ENCODE measurements around the gene PGM5. TPM values are rescaled to one million over a fixed set of nuclear protein-coding genes. Genes with fewer than 3 reads are reported as not detected.

PGM5 gene
- total and polyA plus RNA-seq, 2 donors (not counting 3 experiments of a cell fraction or from before 2014, with no cell fraction given), result 0.14 to 1.9 TPM

DNA sequence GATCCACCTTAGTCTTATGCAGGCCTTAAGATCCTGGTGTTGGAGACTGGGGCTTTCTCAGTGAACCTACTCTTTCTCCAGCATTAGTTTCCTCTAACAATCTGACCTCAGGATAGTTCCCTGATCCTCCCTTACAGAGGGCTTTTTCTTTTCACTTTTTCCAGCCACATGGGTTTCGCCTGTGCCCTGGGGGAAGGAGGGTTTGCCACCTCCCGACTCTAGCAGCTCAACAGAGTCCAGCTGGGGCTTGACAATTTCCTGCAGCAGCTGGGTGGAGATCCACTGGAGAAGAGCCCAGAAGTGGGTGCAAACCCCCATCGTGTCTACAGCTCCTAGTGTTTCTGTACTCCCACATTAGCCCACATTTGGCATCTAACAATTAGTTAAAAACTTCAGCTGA lies 191.8 kb downstream of the PGM5 start:
- DNase-seq (ENCODE audit: low read depth, low spot score), result no peak
- Histone ChIP-seq H3K36me3 (ENCODE audit: control insufficient read depth in 2 of 2, extremely low read depth in 1 of 2, insufficient read depth in 2 of 2, low read length in 2 of 2) (no peaks in the 10 kb centered on the region), H3K27ac (ENCODE audit: insufficient read depth, low read depth, low read length) (no peak overlapping the region), H3K9me1 (replicated peaks; ENCODE audit: control insufficient read depth, extremely low read depth, insufficient read depth, low read length) (no peaks in the 10 kb centered on the region), H3K9me3 (replicated peaks; ENCODE audit: control insufficient read depth, insufficient read depth, low read length) (no peaks in the 10 kb centered on the region), H3K4me3 (replicated peaks in 1 of 3; ENCODE audit: insufficient read depth in 1 of 3, low read depth in 1 of 3, low read length in 3 of 3) (no peak overlapping the region), H4K20me1 (replicated peaks; ENCODE audit: control insufficient read depth, extremely low read depth, insufficient read depth, low read length) (no peaks in the 10 kb centered on the region), H3K4me2 (ENCODE audit: insufficient read depth, low read length) (no peak overlapping the region), H3K27me3 (ENCODE audit: control insufficient read depth in 2 of 2, insufficient read depth in 2 of 2, low read length in 2 of 2) (no peaks in the 10 kb centered on the region), H3K9ac (replicated peaks; ENCODE audit: extremely low read depth, insufficient read depth, low read length) (no peak overlapping the region), H2AFZ (ENCODE audit: low read depth, low read length) (no peak overlapping the region), H3K4me1 (ENCODE audit: control insufficient read depth, extremely low read depth, insufficient read depth, low read length) (no peaks in the 10 kb centered on the region), H3K79me2 (ENCODE audit: control insufficient read depth, insufficient read depth, low read length) (no peaks in the 10 kb centered on the region)
- CTCF ChIA-PET, result no interaction called here
- intact Hi-C loops (cut with micrococcal nuclease) (no loop called here), dilution Hi-C loops (cut with MboI; ENCODE audit: extremely low pct_ligation_motif_present, low sequenced_read_pairs) (no loop called here)
- no TSS peak for BruUV-seq (replicated peaks)
- POLR2A ChIA-PET, result no interaction called here
- no peak for TF ChIP-seq GATA2 (IDR thresholded peaks at IDR 0.05; ENCODE audit: insufficient read depth, insufficient read length, low read depth, low read length)
- TF ChIP-seq FOS (IDR thresholded peaks at IDR 0.05; ENCODE audit: borderline replicate concordance, insufficient read depth, low read length), result no peak
- TF ChIP-seq, protein P1, sequence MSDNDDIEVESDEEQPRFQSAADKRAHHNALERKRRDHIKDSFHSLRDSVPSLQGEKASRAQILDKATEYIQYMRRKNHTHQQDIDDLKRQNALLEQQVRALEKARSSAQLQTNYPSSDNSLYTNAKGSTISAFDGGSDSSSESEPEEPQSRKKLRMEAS (IDR thresholded peaks at IDR 0.05; ENCODE audit: insufficient read depth, insufficient read length), result no peak
- TF ChIP-seq EZH2 (IDR thresholded peaks at IDR 0.05; ENCODE audit: borderline replicate concordance, low read depth, low read length, severe bottlenecking), result no peak
- no peak for TF ChIP-seq MYC (IDR thresholded peaks at IDR 0.05; ENCODE audit: low read depth, low read length)
- no peak for FAIRE-seq

DNA sequence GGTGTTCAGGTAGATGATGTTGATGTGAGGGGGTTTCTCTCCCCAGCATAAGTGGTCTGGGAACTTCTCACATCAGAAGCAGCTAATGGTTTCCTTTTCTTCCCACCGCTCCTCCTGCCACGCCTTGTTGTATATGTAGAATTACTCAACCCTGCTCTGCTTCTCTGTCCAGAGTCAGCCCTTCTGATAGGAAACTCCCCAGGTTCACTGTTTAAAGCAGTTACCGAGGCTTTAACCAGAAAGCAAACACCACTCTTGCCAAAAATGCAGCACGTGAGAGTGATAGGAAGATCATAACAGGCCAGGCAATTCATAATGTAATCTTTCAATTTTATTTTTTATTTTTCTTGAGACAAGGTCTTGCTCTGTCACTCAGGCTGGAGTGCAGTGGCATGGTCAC lies 194.8 kb downstream of the PGM5 start:
- no peak for FAIRE-seq
- dilution Hi-C loops (cut with MboI; ENCODE audit: extremely low pct_ligation_motif_present, low sequenced_read_pairs), result no loop called here
- no TSS peak for BruUV-seq (replicated peaks)
- no peak overlapping the region for H3K27ac ChIP-seq (ENCODE audit: insufficient read depth, low read depth, low read length)
- no peaks in the 10 kb centered on the region for H3K9me3 ChIP-seq (replicated peaks; ENCODE audit: control insufficient read depth, insufficient read depth, low read length)
- no peaks in the 10 kb centered on the region for H3K36me3 ChIP-seq (ENCODE audit: control insufficient read depth in 2 of 2, extremely low read depth in 1 of 2, insufficient read depth in 2 of 2, low read length in 2 of 2)
- TF ChIP-seq, protein P2, sequence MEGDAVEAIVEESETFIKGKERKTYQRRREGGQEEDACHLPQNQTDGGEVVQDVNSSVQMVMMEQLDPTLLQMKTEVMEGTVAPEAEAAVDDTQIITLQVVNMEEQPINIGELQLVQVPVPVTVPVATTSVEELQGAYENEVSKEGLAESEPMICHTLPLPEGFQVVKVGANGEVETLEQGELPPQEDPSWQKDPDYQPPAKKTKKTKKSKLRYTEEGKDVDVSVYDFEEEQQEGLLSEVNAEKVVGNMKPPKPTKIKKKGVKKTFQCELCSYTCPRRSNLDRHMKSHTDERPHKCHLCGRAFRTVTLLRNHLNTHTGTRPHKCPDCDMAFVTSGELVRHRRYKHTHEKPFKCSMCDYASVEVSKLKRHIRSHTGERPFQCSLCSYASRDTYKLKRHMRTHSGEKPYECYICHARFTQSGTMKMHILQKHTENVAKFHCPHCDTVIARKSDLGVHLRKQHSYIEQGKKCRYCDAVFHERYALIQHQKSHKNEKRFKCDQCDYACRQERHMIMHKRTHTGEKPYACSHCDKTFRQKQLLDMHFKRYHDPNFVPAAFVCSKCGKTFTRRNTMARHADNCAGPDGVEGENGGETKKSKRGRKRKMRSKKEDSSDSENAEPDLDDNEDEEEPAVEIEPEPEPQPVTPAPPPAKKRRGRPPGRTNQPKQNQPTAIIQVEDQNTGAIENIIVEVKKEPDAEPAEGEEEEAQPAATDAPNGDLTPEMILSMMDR (IDR thresholded peaks at IDR 0.05; ENCODE audit: extremely low read depth in 1 of 2, insufficient read depth in 1 of 2, low read depth in 1 of 2, low read length in 2 of 2), result no peak
- TF ChIP-seq FOS (IDR thresholded peaks at IDR 0.05; ENCODE audit: borderline replicate concordance, insufficient read depth, low read length) (no peak), EZH2 (IDR thresholded peaks at IDR 0.05; ENCODE audit: borderline replicate concordance, low read depth, low read length, severe bottlenecking) (no peak), GATA2 (IDR thresholded peaks at IDR 0.05; ENCODE audit: insufficient read depth, insufficient read length, low read depth, low read length) (no peak), JUN (IDR thresholded peaks at IDR 0.05; ENCODE audit: borderline replicate concordance, insufficient read depth, insufficient read length, low read depth) (no peak), POLR2AphosphoS5 (IDR thresholded peaks at IDR 0.05; ENCODE audit: insufficient read depth, low read depth, low read length) (no peak), POLR2A (IDR thresholded peaks at IDR 0.05; ENCODE audit: low read depth, low read length) (no peak)
- H3K79me2 ChIP-seq (ENCODE audit: control insufficient read depth, insufficient read depth, low read length), result no peaks in the 10 kb centered on the region
- H3K9ac ChIP-seq (replicated peaks; ENCODE audit: extremely low read depth, insufficient read depth, low read length), result no peak overlapping the region
- H2AFZ ChIP-seq (ENCODE audit: low read depth, low read length), result no peak overlapping the region
- ChIA-PET CTCF (interaction anchor here (1.4 kb wide), 1 partner anchor 45 kb away, joined by 3 read pairs; no protein-coding TSS in a partner anchor), POLR2A (no interaction called here)
- no peak overlapping the region for H3K4me3 ChIP-seq (replicated peaks in 1 of 3; ENCODE audit: insufficient read depth in 1 of 3, low read depth in 1 of 3, low read length in 3 of 3)
- H4K20me1 ChIP-seq (replicated peaks; ENCODE audit: control insufficient read depth, extremely low read depth, insufficient read depth, low read length), result no peaks in the 10 kb centered on the region
- H3K9me1 ChIP-seq (replicated peaks; ENCODE audit: control insufficient read depth, extremely low read depth, insufficient read depth, low read length), result no peaks in the 10 kb centered on the region
- no peaks in the 10 kb centered on the region for H3K4me1 ChIP-seq (ENCODE audit: control insufficient read depth, extremely low read depth, insufficient read depth, low read length)
- intact Hi-C loops (cut with micrococcal nuclease), result no loop called here
- H3K27me3 ChIP-seq (ENCODE audit: control insufficient read depth in 2 of 2, insufficient read depth in 2 of 2, low read length in 2 of 2), result no peaks in the 10 kb centered on the region
- no peak overlapping the region for H3K4me2 ChIP-seq (ENCODE audit: insufficient read depth, low read length)
- no peak for DNase-seq (ENCODE audit: low read depth, low spot score)
